Activated CD8-positive, alpha-beta memory T cell treated with anti-CD3 and anti-CD28 coated beads for 36 hours (primary cell): ENCODE measurements around the gene CNEP1R1. TPM values are rescaled to one million over a fixed set of nuclear protein-coding genes. Genes with fewer than 3 reads are reported as not detected.

Experiments
- CTCF ChIA-PET: fragments of 350-600 bp; sonication (Branson Sonifier 250); formaldehyde crosslinking; loops from one replicate; lab custom pipeline; 2021; ENCODE audit warnings: antibody characterized with exemption; lab: Charles Lee
- POLR2A ChIA-PET: fragments of 350-600 bp; sonication (Branson Sonifier 250); formaldehyde crosslinking; loops from one replicate; lab custom pipeline; 2021; ENCODE audit warnings: antibody characterized with exemption; lab: Charles Lee
- total RNA-seq, 2 experiments: library from RNA; stranded (reverse); gene quantifications; one replicate each; pipeline ENCODE4 v1.2.3, GENCODE V29; 2021

Gene CNEP1R1
- total RNA-seq, 2 experiments from 2014 or later: 19.7 to 20.7 TPM

DNA sequence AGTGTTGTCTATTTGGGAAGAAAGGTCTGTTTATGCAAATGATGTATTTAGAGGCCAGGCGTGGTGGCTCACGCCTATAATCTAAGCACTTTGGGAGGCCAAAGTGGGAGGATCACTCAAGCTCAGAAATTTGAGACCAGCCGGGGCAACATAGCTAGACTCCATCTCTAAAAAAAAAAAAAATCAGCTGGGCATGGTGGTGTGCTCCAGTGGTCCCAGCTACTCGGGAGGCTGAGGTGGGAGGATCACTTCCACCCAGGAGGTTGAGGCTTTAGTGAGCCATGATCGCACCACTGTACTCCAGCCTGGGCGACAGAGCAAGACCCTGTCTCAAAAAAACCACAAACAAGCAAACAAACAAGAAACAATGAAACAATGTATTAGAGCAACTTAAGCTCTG lies 21.8 kb downstream of the CNEP1R1 start:
- ChIA-PET CTCF (no interaction called here), POLR2A (no interaction called here)

DNA sequence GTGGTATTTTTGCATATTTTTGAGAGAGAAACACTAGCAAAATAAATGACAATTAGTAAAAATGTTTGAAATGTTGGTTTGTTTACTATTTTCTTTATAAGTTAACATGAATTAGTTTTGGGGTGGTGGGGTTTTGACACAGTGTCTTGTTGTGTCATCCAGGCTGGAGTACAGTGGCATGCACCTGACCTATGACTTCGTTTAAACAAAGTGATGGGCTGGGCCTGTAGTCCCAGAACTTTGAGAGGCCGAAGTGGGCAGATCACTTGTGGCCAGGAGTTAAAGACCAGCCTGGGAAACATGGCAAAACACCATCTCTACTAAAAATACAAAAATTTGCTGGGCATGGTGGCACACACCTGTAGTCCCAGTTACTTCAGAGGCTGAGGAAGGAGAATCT lies 22.8 kb downstream of the CNEP1R1 start:
- ChIA-PET CTCF (no interaction called here), POLR2A (no interaction called here)

GRCh38 chr16:50050802-50051201 lies 25.8 kb downstream of the CNEP1R1 start:
- ChIA-PET POLR2A (no interaction called here), CTCF (no interaction called here)

GRCh38 chr16:50056226-50056625 lies 31.2 kb downstream of the CNEP1R1 start:
- CTCF ChIA-PET: no interaction called here
- POLR2A ChIA-PET: no interaction called here

DNA sequence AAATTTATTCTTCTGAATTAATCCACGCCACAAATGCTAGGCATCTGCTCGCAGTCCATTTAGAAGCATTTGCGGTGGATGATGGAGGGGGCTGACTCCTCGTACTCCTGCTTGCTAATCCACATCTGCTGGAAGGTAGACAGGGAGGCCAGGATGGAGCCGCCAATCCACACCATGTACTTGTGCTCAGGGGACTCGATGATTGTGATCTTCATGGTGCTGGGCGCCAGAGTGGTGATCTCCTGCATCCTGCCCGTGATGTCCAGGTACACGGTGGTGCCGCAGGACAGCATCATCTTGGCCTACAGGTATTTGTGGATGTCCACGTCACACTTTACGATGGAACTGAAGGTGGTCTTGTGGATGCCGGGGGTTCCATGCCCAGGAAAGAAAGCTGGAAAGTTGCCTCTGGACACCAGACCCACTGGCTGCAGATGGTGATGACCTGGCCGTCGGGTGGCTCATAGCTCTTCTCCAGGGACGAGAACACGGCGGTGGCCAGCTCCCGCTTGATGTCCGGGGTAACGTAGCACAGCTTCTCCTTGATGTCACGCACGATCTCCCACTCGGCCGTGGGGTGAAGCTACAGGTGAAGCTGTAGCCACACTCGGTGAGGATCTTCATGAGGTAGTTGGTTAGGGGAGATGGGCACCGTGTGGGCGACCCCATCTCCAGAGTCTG lies 33.2 kb downstream of the CNEP1R1 start:
- ChIA-PET CTCF (interaction anchor here (1.1 kb wide), 1 partner anchor 18 kb away, joined by 3 read pairs; no protein-coding TSS in a partner anchor), POLR2A (no interaction called here)

- CTCF ChIA-PET: interaction anchor here (1.1 kb wide), 1 partner anchor 19 kb away, joined by 3 read pairs; no protein-coding TSS in a partner anchor
- POLR2A ChIA-PET: interaction anchor here (0.5 kb wide), 1 partner anchor 39 kb away, joined by 4 read pairs; no protein-coding TSS in a partner anchor
Observed at GRCh38 chr16:50059111-50059510, 34.1 kb downstream of the CNEP1R1 start.

DNA sequence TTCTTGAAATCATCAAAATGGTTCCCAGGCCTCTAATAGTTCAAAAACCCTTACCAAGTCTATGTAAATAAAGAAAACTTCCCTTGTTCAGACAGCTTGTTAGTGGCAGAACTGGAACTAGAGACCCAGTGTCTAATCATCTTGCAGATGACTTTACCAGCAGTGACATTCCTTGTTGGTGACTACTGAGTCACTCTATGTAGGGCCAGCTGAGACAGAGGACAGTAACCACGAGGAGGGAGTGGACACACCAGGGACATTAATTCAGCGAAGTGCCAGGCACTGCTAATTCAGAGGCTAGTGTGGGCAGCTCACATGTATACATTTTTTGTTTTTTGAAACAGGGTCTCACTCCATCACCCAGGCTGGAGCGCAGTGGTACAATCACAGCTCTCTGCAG lies 34.6 kb downstream of the CNEP1R1 start:
- ChIA-PET POLR2A (no interaction called here), CTCF (interaction anchor here (0.8 kb wide), 1 partner anchor 35 kb away, joined by 3 read pairs; the partner anchor contains the start of gene CNEP1R1)

DNA sequence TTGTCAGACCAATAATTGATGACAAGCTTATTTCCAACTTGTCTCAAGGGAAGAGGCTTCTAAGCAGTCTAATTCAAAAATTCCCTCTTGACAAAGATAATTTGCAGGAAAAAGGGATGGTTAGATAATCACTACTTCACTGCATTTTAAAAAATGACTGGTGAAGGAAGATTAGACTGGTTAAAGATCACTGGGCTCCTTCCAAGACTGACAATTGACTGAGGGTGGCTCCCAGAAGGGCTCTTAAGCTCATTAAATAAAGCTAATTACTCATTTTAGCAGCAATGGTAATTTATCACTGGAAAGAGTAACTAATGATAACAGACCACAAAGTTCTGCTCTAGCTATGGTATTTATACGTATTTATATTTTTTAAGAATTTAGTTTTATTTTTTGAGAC lies 36.3 kb downstream of the CNEP1R1 start:
- POLR2A ChIA-PET: no interaction called here
- CTCF ChIA-PET: no interaction called here

GRCh38 chr16:50065241-50065623 lies 40.2 kb downstream of the CNEP1R1 start:
- ChIA-PET CTCF (interaction anchor here (4.5 kb wide), 1 partner anchor 40 kb away, joined by 22 read pairs; the partner anchor contains the start of gene CNEP1R1), POLR2A (interaction anchor here (0.6 to 2.0 kb wide), 2 partner anchors 40 to 109 kb away, joined by 3 to 9 read pairs; partner anchors contain the start of gene CNEP1R1)

DNA sequence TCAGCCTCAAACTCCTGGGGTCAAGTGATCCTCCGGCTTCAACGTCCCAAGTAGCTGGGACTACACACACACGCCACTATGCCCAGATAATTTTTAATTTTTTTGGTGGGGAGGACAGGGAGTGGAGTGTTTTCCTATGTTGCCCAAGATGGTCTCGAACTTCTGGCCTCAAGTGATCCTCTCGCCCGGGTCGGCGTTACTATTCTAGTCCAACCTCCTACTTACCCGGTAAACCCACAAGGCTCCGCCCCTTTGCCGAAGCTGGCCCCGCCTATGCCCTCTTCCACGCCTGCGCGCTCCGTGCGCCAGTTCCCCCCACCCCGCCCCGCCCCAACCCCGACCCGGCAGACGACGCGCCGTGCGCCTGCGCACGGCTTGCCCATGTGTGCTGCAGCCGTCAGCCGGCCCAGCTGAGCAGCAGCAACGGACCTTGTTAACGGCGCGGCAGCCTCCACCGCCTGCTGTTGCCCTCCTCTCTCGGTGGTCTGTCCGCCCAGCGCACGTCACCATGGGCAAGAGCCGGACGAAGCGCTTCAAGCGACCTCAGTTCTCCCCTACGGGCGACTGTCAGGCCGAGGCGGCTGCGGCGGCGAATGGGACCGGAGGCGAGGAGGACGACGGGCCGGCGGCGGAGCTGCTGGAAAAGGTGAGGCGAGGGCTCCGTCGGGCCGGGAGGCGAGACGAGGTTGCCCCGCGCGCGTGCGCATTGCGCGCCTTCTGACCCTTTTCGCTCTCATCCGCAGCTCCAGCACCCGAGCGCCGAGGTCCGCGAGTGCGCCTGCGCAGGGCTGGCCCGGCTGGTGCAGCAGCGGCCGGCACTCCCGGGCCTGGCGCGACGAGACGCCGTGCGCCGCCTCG lies 40.8 kb downstream of the CNEP1R1 start, which contains the start of gene HEATR3:
TSS of gene HEATR3 (plus strand) at position 347 of the 858 bp plus-strand sequence. CDS start at position 509, 162 bp downstream.
- POLR2A ChIA-PET: interaction anchor here (0.6 to 2.0 kb wide), 4 partner anchors 9 to 204 kb away, joined by 3 to 9 read pairs (median 5); partner anchors contain the start of gene CNEP1R1
- CTCF ChIA-PET: interaction anchor here (1.0 to 4.5 kb wide), 4 partner anchors 41 to 145 kb away, joined by 3 to 22 read pairs (median 5); partner anchors contain the start of gene CNEP1R1

GRCh38 chr16:50066482-50067289 lies 41.7 kb downstream of the CNEP1R1 start:
- POLR2A ChIA-PET: interaction anchor here (0.7 to 2.0 kb wide), 4 partner anchors 8 to 205 kb away, joined by 4 to 9 read pairs (median 5); partner anchors contain the start of gene CNEP1R1
- CTCF ChIA-PET: interaction anchor here (0.7 to 4.5 kb wide), 10 partner anchors 42 to 284 kb away, joined by 3 to 22 read pairs (median 4); partner anchors contain the start of gene CNEP1R1

DNA sequence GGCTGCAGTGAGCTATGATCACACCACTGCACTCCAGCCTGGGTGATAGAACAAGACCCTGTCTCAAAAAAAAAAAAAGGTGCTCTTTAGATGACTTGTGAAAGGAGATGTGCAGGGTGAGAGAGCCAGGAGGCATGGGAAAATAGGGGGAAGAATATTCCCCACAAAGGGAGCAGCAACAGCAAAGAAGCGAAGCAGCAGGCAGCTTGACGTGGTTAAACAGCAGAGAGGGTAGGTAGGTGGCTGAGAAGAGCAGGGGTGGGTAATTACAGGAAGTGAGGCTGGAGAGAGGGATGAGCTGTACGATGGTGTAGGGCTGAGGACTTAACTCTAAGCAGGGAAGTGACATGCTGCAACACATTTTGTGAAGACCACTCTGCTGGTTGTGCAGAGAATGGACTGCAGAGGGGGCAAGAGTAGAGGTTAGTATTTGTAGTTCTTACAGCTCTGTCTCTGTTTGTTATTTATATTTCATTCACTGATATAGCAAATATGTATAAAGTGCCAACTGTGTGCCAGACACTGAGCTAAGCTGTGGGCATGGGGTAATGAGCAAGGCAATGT lies 42.3 kb downstream of the CNEP1R1 start:
- ChIA-PET CTCF (interaction anchor here (0.7 to 4.5 kb wide), 13 partner anchors 10 to 380 kb away, joined by 3 to 22 read pairs (median 3); partner anchors contain the start of gene CNEP1R1), POLR2A (interaction anchor here (0.6 to 1.0 kb wide), 3 partner anchors 42 to 614 kb away, joined by 4 read pairs; partner anchors contain the start of genes CNEP1R1 and SNX20)

DNA sequence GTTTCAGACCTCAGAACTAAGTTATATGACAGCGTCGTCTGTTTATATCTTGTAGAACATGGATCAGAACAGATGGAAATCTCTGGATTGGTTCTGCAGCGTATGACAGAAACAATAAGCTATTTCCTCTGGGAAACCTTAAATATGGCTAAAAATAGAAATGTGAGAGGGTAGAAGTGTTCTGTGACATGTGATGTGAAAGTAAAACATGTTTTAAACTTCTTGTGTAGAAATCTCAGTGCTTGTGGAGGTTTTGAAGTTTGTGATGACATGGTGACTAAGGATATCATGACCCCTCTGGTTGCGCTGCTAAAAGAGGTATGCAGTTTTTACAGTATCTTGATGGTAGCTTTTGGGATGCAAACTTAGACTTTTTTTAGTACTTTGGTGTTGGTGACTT lies 43.5 kb downstream of the CNEP1R1 start:
- ChIA-PET POLR2A (no interaction called here), CTCF (interaction anchor here (0.8 to 2.3 kb wide), 5 partner anchors 8 to 157 kb away, joined by 3 to 12 read pairs (median 3); partner anchors contain the start of gene CNEP1R1)

GRCh38 chr16:50069060-50069459 lies 44.0 kb downstream of the CNEP1R1 start:
- CTCF ChIA-PET: interaction anchor here (0.8 to 2.3 kb wide), 2 partner anchors 44 to 141 kb away, joined by 5 to 12 read pairs; partner anchors contain the start of gene CNEP1R1
- POLR2A ChIA-PET: interaction anchor here (0.5 kb wide), 1 partner anchor 127 kb away, joined by 5 read pairs; no protein-coding TSS in a partner anchor

GRCh38 chr16:50071075-50071671 lies 46.1 kb downstream of the CNEP1R1 start:
- CTCF ChIA-PET: no interaction called here
- POLR2A ChIA-PET: no interaction called here

- CTCF ChIA-PET: interaction anchor here (2.0 kb wide), 1 partner anchor 48 kb away, joined by 5 read pairs; the partner anchor contains the start of gene CNEP1R1
- POLR2A ChIA-PET: interaction anchor here (0.6 kb wide), 2 partner anchors 66 to 235 kb away, joined by 4 to 11 read pairs; no protein-coding TSS in a partner anchor
Observed at GRCh38 chr16:50072730-50073129, 47.7 kb downstream of the CNEP1R1 start.

GRCh38 chr16:50079397-50080140 lies 54.5 kb downstream of the CNEP1R1 start:
- ChIA-PET CTCF (no interaction called here), POLR2A (no interaction called here)
